GM21717 (cell line): ENCODE data around the gene SLC25A22.

Experiments
- ATAC-seq: cut with Tn5 transposase; IDR thresholded peaks from one replicate; pipeline ENCODE4 v1.9.1; 2021; ENCODE audit warnings: mild to moderate bottlenecking, moderate library complexity; ENCODE audit not compliant: unreplicated experiment

Gene SLC25A22

GRCh38 chr11:761526-762108, 36.5 kb downstream of the SLC25A22 start:
- ATAC-seq, result no peak

GRCh38 chr11:760236-760635, 37.8 kb downstream of the SLC25A22 start:
- ATAC-seq, result no peak

GRCh38 chr11:749731-750130, 48.4 kb downstream of the SLC25A22 start:
- no peak for ATAC-seq

GRCh38 chr11:748007-748359, 50.1 kb downstream of the SLC25A22 start:
- ATAC-seq, result peak; percentile 17

GRCh38 chr11:747158-748006, 50.7 kb downstream of the SLC25A22 start, which contains the start of gene TALDO1:
TALDO1 (plus strand) TSS chr11:747464; CDS start chr11:747482, 18 bp downstream.
- peak; percentile 82 for ATAC-seq

GRCh38 chr11:746289-747157, 51.6 kb downstream of the SLC25A22 start:
- peak; percentile 20 for ATAC-seq

- no peak for ATAC-seq
These were observed 52.7 kb downstream of the SLC25A22 start for GRCh38 chr11:745428-745827.

GRCh38 chr11:742571-743201, 55.4 kb downstream of the SLC25A22 start:
- ATAC-seq, result no peak

- ATAC-seq, result no peak
These were observed 55.9 kb downstream of the SLC25A22 start for GRCh38 chr11:742156-742546.
